Measurements from ENCODE around the gene MYH15. TPM values are rescaled to one million over a fixed set of nuclear protein-coding genes. Genes with fewer than 3 reads are reported as not detected.

MYH15 gene
- total and polyA plus RNA-seq, 10 of the 15 experiments (the other 5 are each of a cell fraction or from before 2014, with no cell fraction given), result 0.05 to 0.27 (median 0.09) TPM; not detected in 1

DNA sequence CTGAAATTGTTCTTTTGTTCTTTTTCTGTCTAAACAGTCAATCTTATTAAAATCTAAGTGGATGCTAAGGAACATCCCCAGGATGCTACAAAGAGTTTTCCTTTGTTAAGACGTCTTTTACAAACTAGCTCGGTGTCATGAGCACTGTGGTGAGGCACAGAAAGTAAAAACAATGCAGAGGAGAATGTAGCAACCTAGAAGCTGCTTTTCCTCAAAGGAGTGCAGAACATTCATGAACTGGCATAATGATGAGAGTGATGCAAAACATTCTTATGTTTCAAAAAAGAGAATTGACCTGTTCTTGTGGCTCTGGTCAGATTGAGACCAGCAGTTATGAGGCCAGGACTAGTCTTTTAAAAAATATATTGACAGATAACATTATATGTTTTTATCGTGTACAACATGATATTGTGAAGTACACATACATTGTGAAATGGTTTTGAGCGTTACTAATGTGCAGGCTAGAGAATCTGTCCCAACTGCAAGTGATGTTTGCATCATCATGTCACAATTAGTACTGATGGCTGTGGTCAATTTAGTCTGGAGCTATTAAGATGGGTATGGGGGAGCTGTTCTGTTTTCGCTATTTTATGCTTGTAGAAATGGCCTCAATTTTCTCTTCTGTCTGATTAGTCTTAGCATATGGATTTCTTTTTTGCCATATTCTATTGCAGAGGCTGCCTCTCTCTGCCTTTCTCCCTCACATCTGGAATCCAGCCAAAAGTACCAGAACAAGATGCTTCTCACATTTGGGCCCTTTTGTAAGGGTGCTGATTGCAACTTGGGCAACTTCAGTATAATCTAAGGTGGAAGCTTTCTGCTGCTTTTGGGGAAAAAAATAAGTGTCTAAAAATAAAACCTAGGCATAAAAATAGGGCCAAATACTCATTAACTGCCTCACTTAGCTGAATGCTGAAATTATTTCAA lies 163.8 kb downstream of the MYH15 start (continued):
- TF ChIP-seq, protein P1, sequence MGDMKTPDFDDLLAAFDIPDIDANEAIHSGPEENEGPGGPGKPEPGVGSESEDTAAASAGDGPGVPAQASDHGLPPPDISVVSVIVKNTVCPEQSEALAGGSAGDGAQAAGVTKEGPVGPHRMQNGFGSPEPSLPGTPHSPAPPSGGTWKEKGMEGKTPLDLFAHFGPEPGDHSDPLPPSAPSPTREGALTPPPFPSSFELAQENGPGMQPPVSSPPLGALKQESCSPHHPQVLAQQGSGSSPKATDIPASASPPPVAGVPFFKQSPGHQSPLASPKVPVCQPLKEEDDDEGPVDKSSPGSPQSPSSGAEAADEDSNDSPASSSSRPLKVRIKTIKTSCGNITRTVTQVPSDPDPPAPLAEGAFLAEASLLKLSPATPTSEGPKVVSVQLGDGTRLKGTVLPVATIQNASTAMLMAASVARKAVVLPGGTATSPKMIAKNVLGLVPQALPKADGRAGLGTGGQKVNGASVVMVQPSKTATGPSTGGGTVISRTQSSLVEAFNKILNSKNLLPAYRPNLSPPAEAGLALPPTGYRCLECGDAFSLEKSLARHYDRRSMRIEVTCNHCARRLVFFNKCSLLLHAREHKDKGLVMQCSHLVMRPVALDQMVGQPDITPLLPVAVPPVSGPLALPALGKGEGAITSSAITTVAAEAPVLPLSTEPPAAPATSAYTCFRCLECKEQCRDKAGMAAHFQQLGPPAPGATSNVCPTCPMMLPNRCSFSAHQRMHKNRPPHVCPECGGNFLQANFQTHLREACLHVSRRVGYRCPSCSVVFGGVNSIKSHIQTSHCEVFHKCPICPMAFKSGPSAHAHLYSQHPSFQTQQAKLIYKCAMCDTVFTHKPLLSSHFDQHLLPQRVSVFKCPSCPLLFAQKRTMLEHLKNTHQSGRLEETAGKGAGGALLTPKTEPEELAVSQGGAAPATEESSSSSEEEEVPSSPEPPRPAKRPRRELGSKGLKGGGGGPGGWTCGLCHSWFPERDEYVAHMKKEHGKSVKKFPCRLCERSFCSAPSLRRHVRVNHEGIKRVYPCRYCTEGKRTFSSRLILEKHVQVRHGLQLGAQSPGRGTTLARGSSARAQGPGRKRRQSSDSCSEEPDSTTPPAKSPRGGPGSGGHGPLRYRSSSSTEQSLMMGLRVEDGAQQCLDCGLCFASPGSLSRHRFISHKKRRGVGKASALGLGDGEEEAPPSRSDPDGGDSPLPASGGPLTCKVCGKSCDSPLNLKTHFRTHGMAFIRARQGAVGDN (IDR thresholded peaks at IDR 0.05), result no peak
- no peak for TF ChIP-seq ZBED1 (IDR thresholded peaks at IDR 0.05; ENCODE audit: borderline replicate concordance)
- TF ChIP-seq MTA2 (IDR thresholded peaks at IDR 0.05; ENCODE audit: low read depth), result no peak
- no peak for TF ChIP-seq NR2C2 (IDR thresholded peaks at IDR 0.05; ENCODE audit: borderline replicate concordance, control insufficient read depth, insufficient read length, low read depth)
- TF ChIP-seq BMI1 (IDR thresholded peaks at IDR 0.05; ENCODE audit: borderline replicate concordance), result no peak
- no peak for TF ChIP-seq SMAD1 (IDR thresholded peaks at IDR 0.05; ENCODE audit: low read depth, partially characterized antibody)
- no peak for TF ChIP-seq SREBF2 (IDR thresholded peaks at IDR 0.05; ENCODE audit: low read length)
- no peak for TF ChIP-seq MEF2B (IDR thresholded peaks at IDR 0.05; ENCODE audit: partially characterized antibody, poor library complexity, severe bottlenecking)

Measured in GM12878 (cell line).